ENCODE data around the gene KIAA1755. TPM values are rescaled to one million over a fixed set of nuclear protein-coding genes. Genes with fewer than 3 reads are reported as not detected.

Gene KIAA1755
- total RNA-seq, 1 experiment from 2014 or later = 0.17 TPM

GRCh38 chr20:38173237-38174156 lies 87.0 kb downstream of the KIAA1755 start:
- Histone ChIP-seq H2AK5ac (ENCODE audit: insufficient read length, low read length) (no peak overlapping the region), H3K18ac (ENCODE audit: insufficient read length, low read depth, low read length) (no peak overlapping the region), H2BK20ac (ENCODE audit: low read depth, low read length, poor library complexity, severe bottlenecking) (no peak overlapping the region), H4K91ac (ENCODE audit: insufficient read length, low read depth, low read length) (no peak overlapping the region), H3K4me1 (ENCODE audit: insufficient read depth, low read length) (no peaks in the 10 kb centered on the region), H3K14ac (ENCODE audit: insufficient read depth, low read length) (no peak overlapping the region; the same call in 1 of the 2 replicates), H4K5ac (ENCODE audit: insufficient read length, low read depth, low read length) (no peak overlapping the region), H3T11ph (ENCODE audit: low read length) (no peak overlapping the region), H4K8ac (replicated peaks; ENCODE audit: insufficient read length, low read depth, low read length) (no peak overlapping the region), H2BK120ac (ENCODE audit: low read depth, low read length, poor library complexity, severe bottlenecking) (no peak overlapping the region), H2BK5ac (ENCODE audit: insufficient read length, low read length) (no peak overlapping the region), H3K23ac (ENCODE audit: insufficient read length, low read depth, low read length) (no peak overlapping the region), H4K20me1 (ENCODE audit: control insufficient read depth, insufficient read depth, insufficient read length) (no peaks in the 10 kb centered on the region), H3K79me2 (ENCODE audit: insufficient read depth, low read length) (no peaks in the 10 kb centered on the region), H3K23me2 (ENCODE audit: insufficient read length, low read depth, low read length, poor library complexity, severe bottlenecking) (no peaks in the 10 kb centered on the region), H2AFZ (ENCODE audit: low read length) (no peak overlapping the region), H3K27me3 (ENCODE audit: insufficient read depth, low read length) (no peaks in the 10 kb centered on the region), H2BK15ac (ENCODE audit: low read depth, low read length) (no peak overlapping the region), H3K9ac (ENCODE audit: extremely low read depth, insufficient read length, low read length) (no peak overlapping the region), H3K56ac (ENCODE audit: insufficient read length, low read depth, low read length) (no peak overlapping the region), H3K79me1 (ENCODE audit: insufficient read depth, low read depth, low read length, poor library complexity, severe bottlenecking) (no peaks in the 10 kb centered on the region), H3K27ac (ENCODE audit: insufficient read length, low read depth, low read length) (no peak overlapping the region), H2BK12ac (ENCODE audit: insufficient read length, low read depth, low read length) (no peak overlapping the region), H3K4ac (ENCODE audit: low read depth, low read length) (no peak overlapping the region), H3K9me3 (ENCODE audit: control insufficient read depth, low read depth, low read length) (no peaks in the 10 kb centered on the region), H3K4me2 (ENCODE audit: insufficient read depth, insufficient read length, low read length) (no peak overlapping the region)
- TF ChIP-seq CTCF (conservative IDR thresholded peaks at IDR 0.05) = no peak
- WGBS (ENCODE audit: extremely low coverage, insufficient read length, low lambda C conversion rate) = no CpG with 5 or more reads among the region's 14 CpGs
- Mint-ChIP-seq H3K27ac (no peak overlapping the region; a peak in 1 of 7 replicates), H3K36me3 (ENCODE audit: insufficient read depth in 1 of 3, low read depth in 3 of 3) (no peaks in the 10 kb centered on the region), H3K4me1 (peaks cover 3 to 17% of the 10 kb centered on the region in 2 experiments; a peak in 2 of 4 replicates), H3K27me3 (ENCODE audit: low read depth) (no peaks in the 10 kb centered on the region), H3K4me3 (no peak overlapping the region), H3K9me3 (no peaks in the 10 kb centered on the region)
- no peak for DNase-seq

Measured in H9 (cell line).